BE2C (cell line): ENCODE results near the gene TBC1D7.

ENCODE experiments used
- DNase-seq: peaks from one replicate; pipeline ENCODE4 v3.0.0-alpha.2; 2020
- H3K27me3 ChIP-seq: fragments of 250-450 bp; sonication (Bioruptor Pico); 2 replicates; pipeline ENCODE4 v1.5.1; 2020; ENCODE audit warnings: mild to moderate bottlenecking
- H3K36me3 ChIP-seq: fragments of 250-450 bp; sonication (Bioruptor Pico); 2 replicates; pipeline ENCODE4 v1.5.1; 2020; ENCODE audit warnings: mild to moderate bottlenecking
- H3K4me1 ChIP-seq: fragments of 250-450 bp; sonication (Bioruptor Pico); 2 replicates; pipeline ENCODE4 v1.5.1; 2020
- H3K4me3 ChIP-seq: 2 replicates; pipeline ENCODE4 v1.5.1; 2011; ENCODE audit warnings: low read depth, low read length
- H3K9me3 ChIP-seq: fragments of 250-450 bp; sonication (Bioruptor Pico); 2 replicates; pipeline ENCODE4 v1.5.1; 2020
- TF ChIP-seq, protein P1 (sequence below): IDR thresholded peaks from 2 replicates; pipeline ENCODE4 v1.5.1; 2012; ENCODE audit warnings: mild to moderate bottlenecking, low read depth, low read length

The TBC1D7 gene

DNA sequence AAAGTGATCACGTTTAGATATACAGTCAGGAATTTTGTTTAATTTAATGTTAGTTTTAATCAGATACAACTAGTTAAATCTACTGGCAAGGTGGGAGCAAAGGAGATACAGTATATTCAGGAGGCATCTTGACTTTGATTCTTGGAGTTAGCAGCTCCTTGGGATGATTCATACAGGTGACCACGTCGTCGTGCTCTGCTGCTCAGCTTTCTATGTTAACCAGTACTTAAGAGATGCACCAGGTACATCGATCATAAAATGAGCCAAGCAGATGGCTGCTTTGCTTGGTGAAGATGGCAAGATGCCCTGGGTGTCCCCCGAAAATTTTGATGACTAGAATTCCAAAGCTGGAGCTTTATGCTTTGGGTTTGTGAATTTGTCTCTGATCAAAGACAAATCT lies 64.7 kb downstream of the TBC1D7 start:
- TF ChIP-seq, protein P1, sequence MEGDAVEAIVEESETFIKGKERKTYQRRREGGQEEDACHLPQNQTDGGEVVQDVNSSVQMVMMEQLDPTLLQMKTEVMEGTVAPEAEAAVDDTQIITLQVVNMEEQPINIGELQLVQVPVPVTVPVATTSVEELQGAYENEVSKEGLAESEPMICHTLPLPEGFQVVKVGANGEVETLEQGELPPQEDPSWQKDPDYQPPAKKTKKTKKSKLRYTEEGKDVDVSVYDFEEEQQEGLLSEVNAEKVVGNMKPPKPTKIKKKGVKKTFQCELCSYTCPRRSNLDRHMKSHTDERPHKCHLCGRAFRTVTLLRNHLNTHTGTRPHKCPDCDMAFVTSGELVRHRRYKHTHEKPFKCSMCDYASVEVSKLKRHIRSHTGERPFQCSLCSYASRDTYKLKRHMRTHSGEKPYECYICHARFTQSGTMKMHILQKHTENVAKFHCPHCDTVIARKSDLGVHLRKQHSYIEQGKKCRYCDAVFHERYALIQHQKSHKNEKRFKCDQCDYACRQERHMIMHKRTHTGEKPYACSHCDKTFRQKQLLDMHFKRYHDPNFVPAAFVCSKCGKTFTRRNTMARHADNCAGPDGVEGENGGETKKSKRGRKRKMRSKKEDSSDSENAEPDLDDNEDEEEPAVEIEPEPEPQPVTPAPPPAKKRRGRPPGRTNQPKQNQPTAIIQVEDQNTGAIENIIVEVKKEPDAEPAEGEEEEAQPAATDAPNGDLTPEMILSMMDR = no peak
- Histone ChIP-seq H3K36me3 (no peaks in the 10 kb centered on the region), H3K4me3 (no peak overlapping the region), H3K4me1 (no peaks in the 10 kb centered on the region), H3K27me3 (no peaks in the 10 kb centered on the region), H3K9me3 (no peaks in the 10 kb centered on the region)
- no peak for DNase-seq

DNA sequence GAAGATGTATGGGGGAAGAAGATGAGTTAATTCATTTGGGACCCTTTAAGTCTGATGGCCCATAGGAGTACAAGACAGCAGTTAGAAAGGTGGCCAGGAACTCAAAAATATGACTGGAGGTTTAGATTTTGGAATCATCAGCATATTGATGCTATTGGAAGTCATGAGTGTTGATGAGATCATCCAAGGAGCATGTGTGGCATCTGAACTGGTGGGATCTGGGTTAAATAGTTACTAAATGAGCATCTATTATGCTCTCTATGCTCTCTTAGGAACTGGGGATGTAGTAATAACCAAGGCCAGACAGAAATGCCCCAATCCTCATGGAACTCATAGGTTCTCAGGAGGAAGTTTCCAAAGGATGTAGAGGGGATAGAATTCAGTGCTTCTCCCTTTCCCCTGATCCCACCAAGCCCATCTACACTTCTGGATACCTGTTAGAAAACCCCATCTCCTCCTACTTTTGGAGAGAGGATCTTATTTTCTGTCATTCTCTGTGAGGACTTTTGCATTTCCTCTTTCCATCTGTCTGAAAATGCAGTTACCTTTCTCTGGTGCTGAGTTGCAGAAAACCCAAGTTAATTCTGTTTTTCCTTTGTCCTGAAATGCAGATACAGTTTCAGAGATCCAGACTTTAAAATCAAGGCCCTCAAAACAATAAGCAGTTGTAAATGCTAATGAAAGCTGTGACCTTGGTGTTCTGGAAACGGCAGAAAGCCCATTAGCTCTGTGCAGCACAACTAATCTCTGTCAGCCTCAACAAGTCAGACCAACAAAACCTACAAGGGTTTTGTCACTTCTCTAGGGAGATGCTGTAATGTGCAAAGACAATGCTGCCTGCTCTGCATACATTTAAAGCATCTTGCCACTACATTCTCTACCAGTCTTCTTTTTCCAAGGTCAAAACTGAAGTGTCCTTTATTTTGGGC lies 65.8 kb downstream of the TBC1D7 start:
- TF ChIP-seq, protein P1 = no peak
- Histone ChIP-seq H3K4me3 (no peak overlapping the region), H3K27me3 (no peaks in the 10 kb centered on the region), H3K9me3 (no peaks in the 10 kb centered on the region), H3K36me3 (no peaks in the 10 kb centered on the region), H3K4me1 (no peaks in the 10 kb centered on the region)
- DNase-seq = no peak

DNA sequence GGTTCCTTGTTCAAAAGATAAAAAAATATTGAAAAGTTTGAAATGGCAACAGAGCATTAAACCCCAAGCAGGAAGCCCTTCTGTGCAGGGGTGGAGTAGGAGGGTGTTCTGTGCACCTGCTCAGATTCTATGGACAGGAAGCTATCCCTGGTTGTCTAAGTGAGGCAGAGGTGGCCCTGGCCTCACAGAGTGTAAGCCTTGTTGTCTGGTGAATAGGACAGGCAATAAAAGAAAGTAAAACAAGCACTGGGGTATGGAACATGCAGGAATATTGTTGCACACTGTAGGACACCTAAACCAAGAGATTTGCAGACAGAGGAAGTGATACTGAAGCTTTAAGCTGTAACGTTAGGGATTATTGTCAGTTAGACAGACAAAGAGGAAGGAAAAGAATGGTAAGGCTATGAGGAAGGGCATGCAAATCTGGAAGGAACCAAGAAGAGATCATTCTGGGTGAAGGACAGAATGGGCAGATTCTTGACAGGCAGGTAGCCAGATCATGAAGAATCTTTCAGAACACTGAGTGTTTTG lies 66.8 kb downstream of the TBC1D7 start:
- Histone ChIP-seq H3K4me1 (no peaks in the 10 kb centered on the region), H3K9me3 (no peaks in the 10 kb centered on the region), H3K27me3 (no peaks in the 10 kb centered on the region), H3K36me3 (no peaks in the 10 kb centered on the region), H3K4me3 (no peak overlapping the region)
- no peak for DNase-seq
- TF ChIP-seq, protein P1 = no peak

DNA sequence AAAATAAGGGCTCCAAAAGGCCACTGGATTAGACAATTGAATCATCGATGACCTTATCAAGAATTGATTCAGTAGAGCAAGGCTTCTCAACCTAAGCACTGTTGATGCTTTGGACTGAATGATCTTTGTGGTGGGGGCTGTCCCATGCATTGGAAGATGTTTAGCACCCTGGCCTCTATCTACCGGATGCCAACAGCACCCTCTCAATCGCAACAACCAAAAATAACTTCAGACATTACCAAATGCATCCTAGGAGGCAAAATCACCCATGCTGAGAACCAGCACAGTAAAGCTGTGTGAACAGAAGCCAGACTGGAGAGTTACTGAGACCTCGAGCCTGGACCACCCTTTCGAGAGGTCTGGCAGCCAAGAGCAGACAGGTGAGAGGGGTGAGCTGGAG lies 67.5 kb downstream of the TBC1D7 start:
- H3K4me1 ChIP-seq = no peaks in the 10 kb centered on the region
- no peaks in the 10 kb centered on the region for H3K27me3 ChIP-seq
- no peak overlapping the region for H3K4me3 ChIP-seq
- no peaks in the 10 kb centered on the region for H3K36me3 ChIP-seq
- TF ChIP-seq, protein P1 = no peak
- H3K9me3 ChIP-seq = no peaks in the 10 kb centered on the region
- DNase-seq = no peak

DNA sequence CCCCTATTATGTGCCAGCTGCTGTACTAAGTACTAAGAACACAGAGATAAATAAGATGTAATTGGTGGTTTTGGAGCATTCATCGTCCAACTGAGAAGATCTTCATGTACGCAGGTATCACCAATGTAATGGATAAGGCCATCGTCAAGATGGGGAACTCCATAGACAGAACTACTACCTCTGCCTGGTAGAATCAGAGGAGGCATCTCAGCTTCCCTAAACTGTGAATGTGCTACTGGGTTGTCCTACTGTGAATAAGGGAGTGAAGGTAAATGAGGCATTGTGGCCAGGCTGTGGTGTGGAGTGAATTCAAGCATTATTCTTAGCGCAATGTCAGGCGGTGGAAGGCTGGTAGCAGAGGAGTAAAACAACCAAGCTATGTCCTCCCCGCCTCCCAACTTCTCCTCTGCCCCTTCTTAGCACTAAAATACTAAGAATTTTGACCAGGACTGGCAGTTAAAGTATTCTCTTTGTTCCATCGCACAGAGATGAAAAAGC lies 68.2 kb downstream of the TBC1D7 start:
- no peak for DNase-seq
- TF ChIP-seq, protein P1 = no peak
- Histone ChIP-seq H3K4me1 (no peaks in the 10 kb centered on the region), H3K9me3 (no peaks in the 10 kb centered on the region), H3K27me3 (no peaks in the 10 kb centered on the region), H3K36me3 (no peaks in the 10 kb centered on the region), H3K4me3 (no peak overlapping the region)

DNA sequence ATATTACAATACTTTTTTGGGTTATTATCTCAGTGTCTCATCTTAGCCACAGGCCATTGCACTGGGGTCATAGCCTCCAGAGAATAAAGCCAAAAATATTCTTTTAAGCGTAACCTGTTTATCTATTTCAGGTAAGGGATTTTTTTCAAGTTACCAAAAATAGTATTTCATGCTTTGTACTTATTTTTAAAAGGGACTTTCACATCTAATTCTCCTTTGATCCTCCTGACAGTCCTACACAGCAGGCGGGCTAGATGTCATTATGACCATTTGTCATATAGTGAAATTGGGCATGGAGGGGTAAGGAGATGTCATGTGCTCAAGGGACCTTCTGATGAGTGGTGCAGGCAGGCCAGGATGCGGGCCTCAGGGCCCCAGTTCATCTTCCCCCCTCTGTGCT lies 68.9 kb downstream of the TBC1D7 start:
- no peaks in the 10 kb centered on the region for H3K36me3 ChIP-seq
- H3K9me3 ChIP-seq = no peaks in the 10 kb centered on the region
- TF ChIP-seq, protein P1 = no peak
- H3K4me3 ChIP-seq = no peak overlapping the region
- no peaks in the 10 kb centered on the region for H3K4me1 ChIP-seq
- H3K27me3 ChIP-seq = no peaks in the 10 kb centered on the region
- no peak for DNase-seq
